Stomach (tissue), 9 donors: ENCODE results near the gene CPLANE2. TPM values are rescaled to one million over a fixed set of nuclear protein-coding genes. Genes with fewer than 3 reads are reported as not detected.

Experiments
- DNase-seq, 2 donors: peaks; one replicate each; pipeline versions ENCODE4 v3.0.0 to v3.0.0-alpha.2; 2013 to 2019
- H3K27ac ChIP-seq, 5 donors: fragments of 200-600 bp in 4 of 5; sonication (generic) in 4 of 5; one replicate each; pipeline ENCODE4 v1.5.1; 2013 to 2019; ENCODE audit warnings: mild to moderate bottlenecking in 1 of 5, moderate library complexity in 1 of 5
- H3K27me3 ChIP-seq, 3 donors: fragments of 200-600 bp; sonication (generic); one replicate each; pipeline ENCODE4 v1.5.1; 2017 to 2019; ENCODE audit warnings: mixed run types in 1 of 3
- H3K36me3 ChIP-seq, 4 donors: fragments of 200-600 bp; sonication (generic); 1 replicate in 3 of 4; 2 replicates in 1 of 4; pipeline ENCODE4 v1.5.1; 2016 to 2019
- H3K4me1 ChIP-seq, 4 donors: fragments of 200-600 bp; sonication (generic); one replicate each; pipeline ENCODE4 v1.5.1; 2016 to 2019
- H3K4me3 ChIP-seq, 4 donors: fragments of 200-600 bp; sonication (generic) in 3 of 4; one replicate each; pipeline ENCODE4 v1.5.1; 2016 to 2019; ENCODE audit warnings: mild to moderate bottlenecking in 1 of 4
- H3K9me3 ChIP-seq, 4 donors: fragments of 200-600 bp; sonication (generic); one replicate each; pipeline ENCODE4 v1.5.1; 2016 to 2019
- CTCF ChIP-seq, 7 experiments: fragments of 450-650 bp in 4 of 7; fragments of 200-600 bp in 3 of 7; sonication (generic) in 3 of 7; IDR thresholded peaks; one replicate each; pipeline ENCODE4 v1.5.1; 2016 to 2019; ENCODE audit warnings: antibody characterized with exemption in 7 of 7, control low read depth in 2 of 7, mild to moderate bottlenecking in 1 of 7
- EP300 ChIP-seq: sonication (generic); formaldehyde crosslinking; IDR thresholded peaks from one replicate; pipeline ENCODE4 v1.6.1; 2017; ENCODE audit warnings: antibody characterized with exemption
- POLR2A ChIP-seq, 4 donors: fragments of 450-650 bp; IDR thresholded peaks; one replicate each; pipeline ENCODE4 v1.6.1; 2016; ENCODE audit warnings: antibody characterized with exemption in 4 of 4, control low read depth in 2 of 4, mild to moderate bottlenecking in 1 of 4, moderate library complexity in 1 of 4
- POLR2AphosphoS5 ChIP-seq, 3 donors: sonication (generic); formaldehyde crosslinking; IDR thresholded peaks; one replicate each; pipeline ENCODE4 v1.6.1; 2016; ENCODE audit warnings: antibody characterized with exemption in 3 of 3
- WGBS, 5 donors: extraction: QIAGEN DNeasy Blood & Tissue Kit in 3 of 5; methylation state at CpG; one replicate each; pipeline versions ENCODE4 v1.1.5 to v1.1.7; 2013 to 2018; 5-methylcytosine and 5-hydroxymethylcytosine counted together
- intact Hi-C: fragments of 100-400 bp; cut with DNase I; formaldehyde crosslinking; loops from one replicate; pipeline ENCODE4 v1.15.1; 2023; ENCODE audit warnings: low total_unique reads
- polyA plus RNA-seq, 3 donors: library from polyadenylated mRNA; stranded (reverse); fragments of 200-250 nt; gene quantifications; one replicate each; pipeline ENCODE4 v1.2.3, GENCODE V29; 2013
- total RNA-seq, 5 donors: library from RNA; depleted of rRNA; stranded (reverse); fragments of >200 nt; gene quantifications; one replicate each; pipeline versions ENCODE4 v1.1.0 to v1.2.3, GENCODE V29; 2014 to 2016
- donor health status: healthy with polysubstance abuse.
- donor health status: Bipolar disorder and iron deficiency.
- donor health status: healthy.

Gene CPLANE2
- total and polyA plus RNA-seq, 8 donors = 0.45 to 18.8 (median 2.3) TPM; not detected in 1

GRCh38 chr1:16189003-16189402, 48.0 kb downstream of the CPLANE2 start:
- 33 to 42% (median 37%) methylated on average over 6 of the region's 6 CpGs for WGBS, 5 donors
- Histone ChIP-seq H3K27me3 (peaks cover 0 to 15% (median 0%) of the 10 kb centered on the region in 3 donors), H3K4me1 (peaks cover 0 to 38% (median 14%) of the 10 kb centered on the region in 4 donors), H3K9me3 (no peaks in the 10 kb centered on the region), H3K36me3 (no peaks in the 10 kb centered on the region), H3K27ac (no peak overlapping the region), H3K4me3 (no peak overlapping the region)
- DNase-seq = no peak
- no peak for TF ChIP-seq POLR2A (IDR thresholded peaks at IDR 0.05)
- TF ChIP-seq POLR2AphosphoS5 (IDR thresholded peaks at IDR 0.05) = no peak
- TF ChIP-seq CTCF (IDR thresholded peaks at IDR 0.05) = no peak
- TF ChIP-seq EP300 = no peak
- intact Hi-C loops = no loop called here

GRCh38 chr1:16187748-16188401, 49.1 kb downstream of the CPLANE2 start:
- H3K27ac ChIP-seq = peak overlapping the region in 1 of 5 donors; percentile 46
- WGBS, 5 donors = 17 to 23% (median 21%) methylated on average over 15 of the region's 15 CpGs
- no peak overlapping the region for H3K4me3 ChIP-seq
- peak; percentile 82 to 93 for DNase-seq
- H3K4me1 ChIP-seq = peaks cover 0 to 41% (median 24%) of the 10 kb centered on the region in 4 donors
- TF ChIP-seq CTCF (IDR thresholded peaks at IDR 0.05) = peak in 5 of 7 experiments; percentile 89 to 99 (median 98)
- peak in 1 of 3 donors; percentile 38 for TF ChIP-seq POLR2AphosphoS5 (IDR thresholded peaks at IDR 0.05)
- no peak for TF ChIP-seq EP300
- TF ChIP-seq POLR2A (IDR thresholded peaks at IDR 0.05) = no peak
- no peaks in the 10 kb centered on the region for H3K36me3 ChIP-seq
- H3K9me3 ChIP-seq = no peaks in the 10 kb centered on the region
- H3K27me3 ChIP-seq = peaks cover 0 to 15% (median 0%) of the 10 kb centered on the region in 3 donors
- intact Hi-C loops = loop anchor here (2.0 kb wide), 1 partner anchor 109 kb away; no protein-coding TSS in a partner anchor

- intact Hi-C loops = loop anchor here (2.0 kb wide), 1 partner anchor 108 kb away; no protein-coding TSS in a partner anchor
Measured at GRCh38 chr1:16186655-16187235, 50.2 kb downstream of the CPLANE2 start.

More at GRCh38 chr1:16186655-16187235, 50.2 kb downstream of the CPLANE2 start:
- Histone ChIP-seq H3K27ac (no peak overlapping the region), H3K36me3 (no peaks in the 10 kb centered on the region), H3K9me3 (no peaks in the 10 kb centered on the region), H3K27me3 (peaks cover 0 to 15% (median 0%) of the 10 kb centered on the region in 3 donors), H3K4me1 (peaks cover 10 to 51% (median 35%) of the 10 kb centered on the region in 4 donors), H3K4me3 (no peak overlapping the region)
- TF ChIP-seq EP300 (no peak), POLR2A (IDR thresholded peaks at IDR 0.05) (no peak), CTCF (IDR thresholded peaks at IDR 0.05) (no peak), POLR2AphosphoS5 (IDR thresholded peaks at IDR 0.05) (no peak)
- 67 to 74% (median 69%) methylated on average over 8 to 9 of the region's 9 CpGs for whole genome bisulfite sequencing, 5 donors
- no peak for DNase-seq
